Effector memory CD8-positive, alpha-beta T cell (primary cell): ENCODE data around the gene PSMA5.
"Not testable (repeated sequence)": the region's sequence is repeated elsewhere in the genome, so short reads cannot be mapped to it uniquely, and the experiment has no call there.

Experiments
- ATAC-seq: fragments of 150-1000 bp; cut with Tn5 transposase; replicated peaks from 2 replicates; pipeline ENCODE4 v1.10.0; 2021; ENCODE audit warnings: mild to moderate bottlenecking, moderate library complexity
- DNase-seq, 3 experiments: peaks; one replicate each; pipeline ENCODE4 v3.0.0; 2021
- H3K27ac Mint-ChIP-seq, 2 donors: one replicate each; pipeline ENCODE4 v1.8.0; 2022; ENCODE audit warnings: mild to moderate bottlenecking in 2 of 2, mixed read lengths in 2 of 2, moderate library complexity in 2 of 2
- H3K27me3 Mint-ChIP-seq, 2 donors: one replicate each; pipeline ENCODE4 v1.8.0; 2022; ENCODE audit warnings: mixed read lengths in 2 of 2
- H3K36me3 Mint-ChIP-seq: one replicate; pipeline ENCODE4 v1.8.0; 2022; ENCODE audit warnings: mild to moderate bottlenecking, moderate library complexity, mixed read lengths; ENCODE audit not compliant: insufficient read depth
- H3K4me1 Mint-ChIP-seq, 2 donors: one replicate each; pipeline ENCODE4 v1.8.0; 2022; ENCODE audit warnings: low read depth in 2 of 2, mixed read lengths in 2 of 2
- H3K4me3 Mint-ChIP-seq, 2 donors: one replicate each; pipeline ENCODE4 v1.8.0; 2022; ENCODE audit warnings: mild to moderate bottlenecking in 2 of 2, mixed read lengths in 2 of 2, moderate library complexity in 2 of 2
- H3K9me3 Mint-ChIP-seq, 2 donors: one replicate each; pipeline ENCODE4 v1.8.0; 2022; ENCODE audit warnings: mixed read lengths in 2 of 2

Gene PSMA5

GRCh38 chr1:109383087-109383779 is 43.0 kb downstream of the PSMA5 start:
- Mint-ChIP-seq H3K36me3 (no peaks in the 10 kb centered on the region), H3K27me3 (no peaks in the 10 kb centered on the region), H3K4me3 (no peak overlapping the region), H3K27ac (no peak overlapping the region), H3K9me3 (no peaks in the 10 kb centered on the region), H3K4me1 (no peaks in the 10 kb centered on the region)
- no peak for ATAC-seq
- DNase-seq = no peak

GRCh38 chr1:109381573-109381972 is 44.7 kb downstream of the PSMA5 start:
- H3K4me1 Mint-ChIP-seq = no peaks in the 10 kb centered on the region
- H3K9me3 Mint-ChIP-seq = no peaks in the 10 kb centered on the region
- no peak overlapping the region for H3K27ac Mint-ChIP-seq
- no peaks in the 10 kb centered on the region for H3K36me3 Mint-ChIP-seq
- H3K4me3 Mint-ChIP-seq = no peak overlapping the region
- ATAC-seq = no peak
- no peak for DNase-seq
- H3K27me3 Mint-ChIP-seq = no peaks in the 10 kb centered on the region

- Mint-ChIP-seq H3K4me1 (no peaks in the 10 kb centered on the region), H3K36me3 (no peaks in the 10 kb centered on the region), H3K4me3 (no peak overlapping the region), H3K27me3 (peaks cover 0 to 11% of the 10 kb centered on the region in 2 donors), H3K27ac (no peak overlapping the region), H3K9me3 (no peaks in the 10 kb centered on the region)
- no peak for DNase-seq
- no peak for ATAC-seq
Observed at GRCh38 chr1:109379907-109380306, 46.3 kb downstream of the PSMA5 start.

- no peak overlapping the region for H3K4me3 Mint-ChIP-seq
- no peaks in the 10 kb centered on the region for H3K36me3 Mint-ChIP-seq
- no peak for ATAC-seq
- H3K27me3 Mint-ChIP-seq = peaks cover 0 to 15% of the 10 kb centered on the region in 2 donors
- H3K4me1 Mint-ChIP-seq = no peaks in the 10 kb centered on the region
- DNase-seq = no peak
- H3K9me3 Mint-ChIP-seq = no peaks in the 10 kb centered on the region
- no peak overlapping the region for H3K27ac Mint-ChIP-seq
Observed at GRCh38 chr1:109379422-109379821, 46.8 kb downstream of the PSMA5 start.

- Mint-ChIP-seq H3K27ac (no peak overlapping the region), H3K36me3 (no peaks in the 10 kb centered on the region), H3K27me3 (peaks cover 0 to 24% of the 10 kb centered on the region in 2 donors), H3K4me3 (no peak overlapping the region), H3K4me1 (peaks cover 0 to 2% of the 10 kb centered on the region in 2 donors), H3K9me3 (no peaks in the 10 kb centered on the region)
- ATAC-seq (no peak), DNase-seq (no peak)
Observed at GRCh38 chr1:109377698-109378097, 48.5 kb downstream of the PSMA5 start.

- DNase-seq, H3K36me3 Mint-ChIP-seq, H3K27ac Mint-ChIP-seq, ATAC-seq, H3K9me3 Mint-ChIP-seq, H3K4me3 Mint-ChIP-seq, H3K4me1 Mint-ChIP-seq: not testable (repeated sequence)
- peaks cover 10 to 45% of the 10 kb centered on the region in 2 donors for H3K27me3 Mint-ChIP-seq
Observed at GRCh38 chr1:109373696-109374095, 52.6 kb downstream of the PSMA5 start.

GRCh38 chr1:109373126-109373525 is 53.1 kb downstream of the PSMA5 start:
- no peak overlapping the region for H3K27ac Mint-ChIP-seq
- no peaks in the 10 kb centered on the region for H3K36me3 Mint-ChIP-seq
- H3K9me3 Mint-ChIP-seq = no peaks in the 10 kb centered on the region
- peaks cover 0 to 8% of the 10 kb centered on the region in 2 donors for H3K4me1 Mint-ChIP-seq
- no peak for ATAC-seq
- no peak for DNase-seq
- H3K27me3 Mint-ChIP-seq = peaks cover 10 to 45% of the 10 kb centered on the region in 2 donors
- peak overlapping the region in 1 of 2 donors; percentile 15 for H3K4me3 Mint-ChIP-seq

GRCh38 chr1:109372281-109372680 is 54.0 kb downstream of the PSMA5 start:
- H3K4me1 Mint-ChIP-seq = peaks cover 0 to 8% of the 10 kb centered on the region in 2 donors
- no peaks in the 10 kb centered on the region for H3K9me3 Mint-ChIP-seq
- no peak overlapping the region for H3K4me3 Mint-ChIP-seq
- peaks cover 17 to 54% of the 10 kb centered on the region in 2 donors for H3K27me3 Mint-ChIP-seq
- DNase-seq = no peak
- no peaks in the 10 kb centered on the region for H3K36me3 Mint-ChIP-seq
- no peak for ATAC-seq
- no peak overlapping the region for H3K27ac Mint-ChIP-seq

GRCh38 chr1:109371341-109371739 is 54.9 kb downstream of the PSMA5 start:
- Mint-ChIP-seq H3K4me1 (peaks cover 0 to 8% of the 10 kb centered on the region in 2 donors), H3K27ac (no peak overlapping the region), H3K27me3 (peaks cover 27 to 63% of the 10 kb centered on the region in 2 donors)

GRCh38 chr1:109370712-109371340 is 55.4 kb downstream of the PSMA5 start:
- H3K27ac Mint-ChIP-seq = no peak overlapping the region
- no peak for DNase-seq
- H3K27me3 Mint-ChIP-seq = peaks cover 29 to 66% of the 10 kb centered on the region in 2 donors
- ATAC-seq = no peak
- no peaks in the 10 kb centered on the region for H3K9me3 Mint-ChIP-seq
- H3K36me3 Mint-ChIP-seq = no peaks in the 10 kb centered on the region
- no peak overlapping the region for H3K4me3 Mint-ChIP-seq
- peaks cover 0 to 8% of the 10 kb centered on the region in 2 donors for H3K4me1 Mint-ChIP-seq

More at GRCh38 chr1:109371341-109371739, 54.9 kb downstream of the PSMA5 start:
- Mint-ChIP-seq H3K9me3 (no peaks in the 10 kb centered on the region), H3K4me3 (no peak overlapping the region), H3K36me3 (no peaks in the 10 kb centered on the region)
- DNase-seq = no peak
- no peak for ATAC-seq

GRCh38 chr1:109369167-109369746 is 57.0 kb downstream of the PSMA5 start:
- Mint-ChIP-seq H3K9me3 (no peaks in the 10 kb centered on the region), H3K4me3 (no peak overlapping the region), H3K27ac (no peak overlapping the region), H3K4me1 (peaks cover 0 to 8% of the 10 kb centered on the region in 2 donors), H3K36me3 (no peaks in the 10 kb centered on the region), H3K27me3 (peaks cover 33 to 67% of the 10 kb centered on the region in 2 donors)
- no peak for ATAC-seq
- no peak for DNase-seq

- peaks cover 40 to 73% of the 10 kb centered on the region in 2 donors for H3K27me3 Mint-ChIP-seq
- no peak for DNase-seq
- ATAC-seq = no peak
- no peak overlapping the region for H3K4me3 Mint-ChIP-seq
- H3K4me1 Mint-ChIP-seq = peaks cover 0 to 8% of the 10 kb centered on the region in 2 donors
- H3K9me3 Mint-ChIP-seq = no peaks in the 10 kb centered on the region
- no peak overlapping the region for H3K27ac Mint-ChIP-seq
- no peaks in the 10 kb centered on the region for H3K36me3 Mint-ChIP-seq
Observed at GRCh38 chr1:109368464-109368863, 57.8 kb downstream of the PSMA5 start.

GRCh38 chr1:109367626-109368025 is 58.6 kb downstream of the PSMA5 start:
- DNase-seq = no peak
- Mint-ChIP-seq H3K27ac (no peak overlapping the region), H3K9me3 (no peaks in the 10 kb centered on the region), H3K4me3 (no peak overlapping the region), H3K36me3 (no peaks in the 10 kb centered on the region), H3K27me3 (peaks cover 43 to 66% of the 10 kb centered on the region in 2 donors), H3K4me1 (peaks cover 0 to 6% of the 10 kb centered on the region in 2 donors)
- ATAC-seq = no peak
